Measurements from ENCODE around the gene FAM90A26. TPM values are rescaled to one million over a fixed set of nuclear protein-coding genes. Genes with fewer than 3 reads are reported as not detected.
A peak's percentile ranks its signal among the peaks of the same experiment; 100 is the strongest.
"Not testable (repeated sequence)": the region's sequence is repeated elsewhere in the genome, so short reads cannot be mapped to it uniquely, and the experiment has no call there.

FAM90A26 gene
- total and polyA plus RNA-seq, 2 of the 8 experiments (the other 6 are each of a cell fraction or from before 2014, with no cell fraction given) = not detected

DNA sequence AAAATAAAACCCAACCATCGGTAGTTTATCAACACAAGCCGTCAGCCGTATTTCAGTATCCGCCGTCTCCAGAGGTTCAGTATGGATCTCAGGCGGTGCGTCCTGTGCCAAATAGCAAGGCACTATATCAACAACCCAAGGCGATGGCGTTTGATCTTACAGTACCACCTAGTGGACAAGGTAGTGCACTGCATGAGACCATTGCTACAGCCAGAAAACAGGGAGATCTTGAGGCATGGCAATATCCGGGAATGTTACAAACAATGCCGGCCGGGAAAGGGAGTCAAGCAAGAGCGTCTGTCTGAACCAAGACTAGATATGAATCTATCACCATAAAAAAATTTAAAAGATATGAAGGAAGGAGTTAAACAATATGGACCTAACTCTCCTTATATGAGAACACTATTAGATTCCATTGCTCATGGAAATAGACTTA is 46.6 kb upstream of the FAM90A26 start:
- H3K36me3 ChIP-seq (ENCODE audit: control insufficient read depth in 2 of 4, insufficient read depth in 4 of 4, low read length in 3 of 4); H3K4me2 ChIP-seq (ENCODE audit: insufficient read depth in 1 of 2, low read depth in 2 of 2, low read length in 2 of 2); H2BK15ac ChIP-seq (ENCODE audit: low read length); H2BK120ac ChIP-seq (replicated peaks; ENCODE audit: low read depth, low read length); H4K91ac ChIP-seq (replicated peaks; ENCODE audit: insufficient read length, low read length); H3K79me2 ChIP-seq (ENCODE audit: control insufficient read depth in 1 of 2, insufficient read depth in 2 of 2, low read length in 2 of 2); H3K14ac ChIP-seq (ENCODE audit: insufficient read length); H3K23ac ChIP-seq (ENCODE audit: insufficient read length); H3K9ac ChIP-seq (replicated peaks in 1 of 4; ENCODE audit: extremely low read depth in 1 of 4, low read depth in 3 of 4, low read length in 3 of 4); H3K18ac ChIP-seq (ENCODE audit: extremely low read depth, low read length); H3K4me3 ChIP-seq (ENCODE audit: extremely low read depth in 1 of 4, insufficient read depth in 2 of 4, low read depth in 3 of 4, low read length in 4 of 4); H3K79me1 ChIP-seq (ENCODE audit: low read depth, low read length); H2BK5ac ChIP-seq (ENCODE audit: low read depth, low read length); H3K4me1 ChIP-seq (replicated peaks in 1 of 4; ENCODE audit: control insufficient read depth in 3 of 4, insufficient read depth in 4 of 4, low read length in 3 of 4); H4K5ac ChIP-seq (ENCODE audit: insufficient read length, low read depth, low read length); H4K8ac ChIP-seq (ENCODE audit: extremely low read depth, insufficient read depth, low read length); H3K27ac ChIP-seq (ENCODE audit: low read depth, low read length); H2BK12ac ChIP-seq (ENCODE audit: low read depth, low read length); H2BK20ac ChIP-seq (ENCODE audit: low read length); FAIRE-seq; H3K27me3 ChIP-seq (replicated peaks in 1 of 4; ENCODE audit: control insufficient read depth in 3 of 4, extremely low read depth in 1 of 4, insufficient read depth in 3 of 4, low read length in 3 of 4); POLR2A ChIA-PET (ENCODE audit: partially characterized antibody); H4K20me1 ChIP-seq (replicated peaks in 1 of 2; ENCODE audit: control insufficient read depth in 1 of 2, insufficient read depth in 2 of 2, low read length in 2 of 2); H2AK5ac ChIP-seq (ENCODE audit: low read depth, low read length); H3K23me2 ChIP-seq (ENCODE audit: low read depth, low read length); H2AFZ ChIP-seq (ENCODE audit: low read length); H3K9me3 ChIP-seq (ENCODE audit: insufficient read depth in 2 of 2, low read depth in 1 of 2, low read length in 1 of 2); CTCF ChIA-PET (ENCODE audit: partially characterized antibody); H3K56ac ChIP-seq (replicated peaks; ENCODE audit: insufficient read length, low read depth, low read length); H3K4ac ChIP-seq (replicated peaks; ENCODE audit: insufficient read length, low read depth, low read length): not testable (repeated sequence)
- TF ChIP-seq RAD21 (IDR thresholded peaks at IDR 0.05 in 1 of 2, conservative IDR thresholded peaks at IDR 0.05 in 1 of 2; ENCODE audit: low read depth in 2 of 2, low read length in 2 of 2) = peak; percentile 26 to 45; a peak in 3 of 4 replicates
- TF ChIP-seq, protein P1, sequence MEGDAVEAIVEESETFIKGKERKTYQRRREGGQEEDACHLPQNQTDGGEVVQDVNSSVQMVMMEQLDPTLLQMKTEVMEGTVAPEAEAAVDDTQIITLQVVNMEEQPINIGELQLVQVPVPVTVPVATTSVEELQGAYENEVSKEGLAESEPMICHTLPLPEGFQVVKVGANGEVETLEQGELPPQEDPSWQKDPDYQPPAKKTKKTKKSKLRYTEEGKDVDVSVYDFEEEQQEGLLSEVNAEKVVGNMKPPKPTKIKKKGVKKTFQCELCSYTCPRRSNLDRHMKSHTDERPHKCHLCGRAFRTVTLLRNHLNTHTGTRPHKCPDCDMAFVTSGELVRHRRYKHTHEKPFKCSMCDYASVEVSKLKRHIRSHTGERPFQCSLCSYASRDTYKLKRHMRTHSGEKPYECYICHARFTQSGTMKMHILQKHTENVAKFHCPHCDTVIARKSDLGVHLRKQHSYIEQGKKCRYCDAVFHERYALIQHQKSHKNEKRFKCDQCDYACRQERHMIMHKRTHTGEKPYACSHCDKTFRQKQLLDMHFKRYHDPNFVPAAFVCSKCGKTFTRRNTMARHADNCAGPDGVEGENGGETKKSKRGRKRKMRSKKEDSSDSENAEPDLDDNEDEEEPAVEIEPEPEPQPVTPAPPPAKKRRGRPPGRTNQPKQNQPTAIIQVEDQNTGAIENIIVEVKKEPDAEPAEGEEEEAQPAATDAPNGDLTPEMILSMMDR (IDR thresholded peaks at IDR 0.05; ENCODE audit: control extremely low read depth in 1 of 3, insufficient read depth in 1 of 3, low read depth in 1 of 3, low read length in 3 of 3) = peak in 1 of 3 experiments; percentile 0; a peak in 1 of 4 replicates
- 59% methylated on average over 13 of the region's 13 CpGs; no CpG with 5 or more reads in 1 of the 2 experiments for WGBS, 2 experiments (ENCODE audit: extremely low coverage in 1 of 2, insufficient coverage in 1 of 2, insufficient read length in 1 of 2, insufficient replicate concordance in 2 of 2, low coverage in 1 of 2, low lambda C conversion rate in 2 of 2, missing lambda C conversion rate in 1 of 2)
- DNase-seq (ENCODE audit: low read depth in 1 of 2, low spot score in 2 of 2) = peak; percentile 7 to 52
